ENCODE results near the gene PSME2. TPM values are rescaled to one million over a fixed set of nuclear protein-coding genes. Genes with fewer than 3 reads are reported as not detected.

Gene PSME2
- total and polyA plus RNA-seq, 7 donors = 30.1 to 179 (median 76.4) TPM

- Histone ChIP-seq H3K36me3 (ENCODE audit: insufficient read depth in 1 of 2, low read depth in 1 of 2) (peaks cover 0 to 34% of the 10 kb centered on the region in 2 donors), H3K9me3 (no peaks in the 10 kb centered on the region), H3K4me3 (peak within 1 kb of the TSS; percentile 80), H3K27me3 (ENCODE audit: insufficient read depth in 3 of 3, low read length in 2 of 3) (no peaks in the 10 kb centered on the region), H3K27ac (peak within 1 kb of the TSS; percentile 100), H3K4me1 (peaks cover 15% of the 10 kb centered on the region)
- peak; percentile 98 to 99 for DNase-seq
- intact Hi-C loops (cut with DNase I) = loop anchor here (5.0 kb wide), 1 partner anchor 33 kb away; the partner anchor contains the start of genes PSME2 (in 2 of the 2) and RNF31 (in 2 of the 2)
- TF ChIP-seq CTCF (IDR thresholded peaks at IDR 0.05) = no peak
- 0% methylated on average over 62 to 65 of the region's 65 CpGs for WGBS, 3 donors
- peak; percentile 91 to 93 (median 92) for ATAC-seq
Measured at GRCh38 chr14:24114532-24115421, 31.6 kb downstream of the PSME2 start, which contains the start of the genes DCAF11 and NRL. DCAF11 (plus strand) TSS chr14:24114777; CDS start chr14:24115595, 818 bp downstream. NRL (minus strand) TSS chr14:24114949; CDS start chr14:24082848, 32,101 bp downstream.

GRCh38 chr14:24113801-24114531, 32.4 kb downstream of the PSME2 start:
- no peak for TF ChIP-seq CTCF (IDR thresholded peaks at IDR 0.05)
- Histone ChIP-seq H3K27me3 (ENCODE audit: insufficient read depth in 3 of 3, low read length in 2 of 3) (no peaks in the 10 kb centered on the region), H3K9me3 (no peaks in the 10 kb centered on the region), H3K4me1 (peaks cover 18% of the 10 kb centered on the region), H3K4me3 (peak overlapping the region; percentile 80), H3K27ac (peak overlapping the region; percentile 100), H3K36me3 (ENCODE audit: insufficient read depth in 1 of 2, low read depth in 1 of 2) (peaks cover 0 to 26% of the 10 kb centered on the region in 2 donors)
- peak; percentile 91 to 93 for DNase-seq
- intact Hi-C loops (cut with DNase I) = loop anchor here (5.0 kb wide), 1 partner anchor 33 kb away; the partner anchor contains the start of genes PSME2 (in 2 of the 2) and RNF31 (in 2 of the 2)
- peak; percentile 62 to 74 (median 69) for ATAC-seq
- 0% methylated on average over 42 of the region's 42 CpGs for WGBS, 3 donors

- H3K4me3 ChIP-seq = peak overlapping the region; percentile 80
- intact Hi-C loops (cut with DNase I) = loop anchor here (5.0 kb wide), 1 partner anchor 34 kb away; the partner anchor contains the start of genes PSME2 (in 2 of the 2) and RNF31 (in 2 of the 2)
- peaks cover 24% of the 10 kb centered on the region for H3K4me1 ChIP-seq
- no peaks in the 10 kb centered on the region for H3K9me3 ChIP-seq
- no peak for TF ChIP-seq CTCF (IDR thresholded peaks at IDR 0.05)
- ATAC-seq = peak in 2 of 4 donors; percentile 1 to 4
- 18 to 19% (median 19%) methylated on average over 15 of the region's 15 CpGs for WGBS, 3 donors
- H3K27ac ChIP-seq = peak overlapping the region; percentile 100
- H3K27me3 ChIP-seq (ENCODE audit: insufficient read depth in 3 of 3, low read length in 2 of 3) = no peaks in the 10 kb centered on the region
- H3K36me3 ChIP-seq (ENCODE audit: insufficient read depth in 1 of 2, low read depth in 1 of 2) = peaks cover 0 to 20% of the 10 kb centered on the region in 2 donors
- no peak for DNase-seq
Measured at GRCh38 chr14:24113379-24113800, 33.0 kb downstream of the PSME2 start.

GRCh38 chr14:24110523-24110922, 35.9 kb downstream of the PSME2 start:
- TF ChIP-seq CTCF (IDR thresholded peaks at IDR 0.05) = no peak
- ATAC-seq (no peak), DNase-seq (no peak)
- H3K27me3 ChIP-seq (ENCODE audit: insufficient read depth in 3 of 3, low read length in 2 of 3) = no peaks in the 10 kb centered on the region
- no peaks in the 10 kb centered on the region for H3K36me3 ChIP-seq (ENCODE audit: insufficient read depth in 1 of 2, low read depth in 1 of 2)
- peaks cover 10% of the 10 kb centered on the region for H3K4me1 ChIP-seq
- H3K9me3 ChIP-seq = no peaks in the 10 kb centered on the region
- no peak overlapping the region for H3K4me3 ChIP-seq
- intact Hi-C loops (cut with DNase I) = loop anchor here (5.0 kb wide), 1 partner anchor 37 kb away; the partner anchor contains the start of genes PSME2 (in 2 of the 2) and RNF31 (in 2 of the 2)
- H3K27ac ChIP-seq = no peak overlapping the region
- 63 to 80% (median 71%) methylated on average over 1 of the region's 1 CpG for WGBS, 3 donors
